SKM-1 (cell line): Measurements from ENCODE around the gene CINP.

Experiments
- DNase-seq: peaks from one replicate; lab custom pipeline; 2025; ENCODE audit not compliant: unreplicated experiment; lab: John Stamatoyannopoulos, UW

Gene CINP

DNA sequence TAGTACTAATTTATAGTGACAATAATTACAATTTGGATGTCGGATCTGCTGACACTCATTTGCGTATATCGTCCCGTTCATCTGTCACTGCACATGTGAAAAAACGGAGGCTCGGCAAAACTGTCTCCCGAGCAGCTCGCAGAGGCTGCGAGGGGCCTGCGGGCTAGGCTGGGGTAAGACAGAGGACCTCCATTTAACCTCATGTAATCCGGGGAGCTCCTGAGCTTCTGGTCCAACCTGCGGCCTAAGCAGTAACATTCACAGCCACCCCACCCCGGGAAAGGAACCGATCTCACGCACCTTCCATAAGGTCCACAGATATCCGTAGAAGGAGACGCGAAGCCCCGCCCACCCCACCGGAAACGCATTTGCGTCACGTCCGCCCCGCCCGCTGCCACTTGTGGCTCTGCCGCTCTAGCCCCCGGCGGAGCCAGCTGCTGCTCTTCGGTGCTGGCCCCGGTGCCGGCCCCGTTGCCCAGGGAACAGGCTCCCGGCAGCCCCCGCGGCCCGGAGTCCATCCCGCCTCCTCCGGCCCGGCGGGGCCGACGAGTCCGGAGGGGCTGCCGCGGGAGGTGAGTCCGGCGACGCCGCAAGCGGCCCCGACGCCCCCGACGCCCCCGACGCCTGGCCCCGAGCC, at the start of gene CINP, which contains the start of gene TECPR2:
TSS of gene CINP (minus strand) at position 346 of the 637 bp plus-strand sequence. CDS start at position 307, 39 bp downstream.
TSS of gene TECPR2 (plus strand) at position 397 of the 637 bp plus-strand sequence. CDS start 13,781 bp downstream, outside the sequence.
- peak; percentile 53 for DNase-seq

DNA sequence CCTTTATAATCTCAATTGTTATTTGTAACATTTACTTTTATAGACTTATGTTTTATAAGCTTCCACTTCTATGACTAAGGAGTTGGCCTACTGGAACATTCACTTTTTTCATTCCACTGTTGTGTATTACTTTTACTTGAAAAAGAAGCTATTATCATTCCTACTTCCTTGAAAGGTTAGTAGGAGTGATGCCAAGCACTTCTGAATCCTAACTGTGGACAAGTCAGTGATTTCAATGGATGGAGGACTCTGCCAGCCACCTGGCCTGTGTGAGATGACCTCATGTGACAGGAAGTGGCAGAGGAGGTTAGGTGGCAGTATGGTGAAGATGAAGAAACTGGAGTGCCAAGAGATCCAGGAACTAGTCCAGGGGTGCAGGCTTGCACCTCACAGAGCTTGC, 46.0 kb upstream of the CINP start:
- no peak for DNase-seq

DNA sequence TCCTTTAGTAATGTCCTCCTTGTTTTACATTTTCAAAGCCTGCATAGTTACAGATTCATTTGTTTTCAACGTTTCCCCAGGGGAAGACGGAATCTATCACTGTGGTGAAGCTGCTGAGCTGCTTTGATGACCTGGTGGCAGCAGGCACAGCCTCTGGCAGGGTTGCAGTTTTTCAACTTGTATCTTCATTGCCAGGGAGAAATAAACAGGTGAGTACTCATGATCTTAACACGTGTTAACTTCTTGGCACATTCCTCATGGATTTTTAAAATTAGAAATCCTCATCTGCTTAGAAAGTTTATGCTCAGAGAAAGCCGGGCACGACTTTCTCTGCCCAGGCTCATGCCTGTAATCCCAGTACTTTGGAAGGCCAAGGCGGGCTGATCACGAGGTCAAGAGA, 44.6 kb upstream of the CINP start:
- no peak for DNase-seq

GRCh38 chr14:102403028-102403427, 40.3 kb upstream of the CINP start:
- no peak for DNase-seq

GRCh38 chr14:102396521-102396920, 33.8 kb upstream of the CINP start:
- no peak for DNase-seq

GRCh38 chr14:102394717-102395375, 32.2 kb upstream of the CINP start:
- DNase-seq, result peak; percentile 14

DNA sequence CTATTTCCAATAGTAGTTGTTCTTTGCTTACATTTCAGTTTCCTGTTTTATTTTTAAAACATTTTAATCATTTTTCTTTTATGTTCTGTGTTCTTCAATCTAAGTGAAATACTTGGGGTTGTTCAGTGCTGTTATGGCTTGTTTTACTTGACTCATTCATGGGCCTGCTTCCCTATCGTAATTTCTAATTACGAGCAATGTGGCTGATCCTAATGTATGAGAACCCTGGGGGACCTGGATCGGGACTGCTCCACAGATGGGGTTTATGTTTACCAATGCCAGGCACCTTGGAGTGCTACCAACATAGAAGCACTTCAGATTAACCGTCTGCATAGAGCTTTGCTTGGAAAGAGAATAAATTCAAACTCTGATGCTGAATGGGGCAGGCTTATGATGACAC, 29.8 kb upstream of the CINP start:
- DNase-seq, result no peak

DNA sequence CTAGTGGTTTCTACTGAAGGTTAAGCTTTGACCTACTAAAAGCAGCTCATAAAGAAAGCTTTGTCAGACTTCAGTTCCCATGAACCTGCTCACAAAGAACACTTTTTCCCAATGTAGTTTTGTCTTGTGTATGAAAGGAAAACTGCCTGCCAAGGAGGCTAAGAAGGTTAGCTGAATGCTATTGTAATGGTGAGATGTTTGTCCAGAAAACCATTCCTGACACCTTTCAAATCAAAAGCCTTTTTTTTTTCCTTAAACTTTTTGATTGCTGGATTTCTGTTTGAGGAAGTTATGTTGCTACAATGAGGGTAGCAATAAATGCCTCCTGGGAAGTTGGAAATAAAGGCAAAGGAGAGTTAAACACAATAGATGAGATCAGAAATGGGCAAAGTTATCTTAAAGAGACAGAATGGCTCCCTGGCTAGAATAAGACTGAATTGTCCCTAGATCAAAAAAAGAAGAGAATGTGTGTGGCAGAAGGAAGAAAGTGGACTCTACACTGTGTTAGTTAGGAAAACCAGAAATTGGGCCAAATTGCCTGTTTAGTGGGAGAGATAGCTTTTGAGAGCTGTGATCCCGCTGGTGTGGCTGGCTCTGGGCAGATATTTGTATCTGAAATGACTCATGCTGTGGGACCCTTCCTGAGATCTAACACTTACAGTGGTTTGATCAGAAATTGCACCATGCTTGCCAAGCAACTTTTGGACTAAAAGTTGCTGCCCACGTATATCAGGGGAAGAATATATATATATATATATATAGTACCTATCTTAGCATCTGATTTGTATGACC, 27.6 kb upstream of the CINP start:
- DNase-seq, result no peak

- peak; percentile 60 for DNase-seq
Observed at GRCh38 chr14:102389246-102389645, 26.6 kb upstream of the CINP start.

- no peak for DNase-seq
Observed at GRCh38 chr14:102387086-102387485, 24.4 kb upstream of the CINP start.

DNA sequence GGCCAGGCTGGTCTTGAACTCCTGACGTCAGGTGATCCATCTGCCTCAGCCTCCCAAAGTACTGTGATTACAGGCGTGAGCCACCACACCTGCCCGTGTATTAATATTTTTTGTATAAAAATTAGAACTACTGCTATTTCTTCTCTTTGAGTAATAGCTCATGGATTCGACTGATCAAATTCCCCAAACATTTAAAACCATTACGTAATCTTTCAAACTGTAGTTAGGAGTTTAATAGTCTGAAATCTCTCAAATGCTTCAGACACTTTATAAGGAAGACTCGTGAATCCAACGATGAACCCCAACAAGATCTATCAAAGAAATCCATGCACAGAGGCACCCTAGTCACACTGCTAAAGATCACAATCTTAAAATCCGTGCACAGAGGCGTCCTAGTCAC, 16.1 kb upstream of the CINP start:
- no peak for DNase-seq

DNA sequence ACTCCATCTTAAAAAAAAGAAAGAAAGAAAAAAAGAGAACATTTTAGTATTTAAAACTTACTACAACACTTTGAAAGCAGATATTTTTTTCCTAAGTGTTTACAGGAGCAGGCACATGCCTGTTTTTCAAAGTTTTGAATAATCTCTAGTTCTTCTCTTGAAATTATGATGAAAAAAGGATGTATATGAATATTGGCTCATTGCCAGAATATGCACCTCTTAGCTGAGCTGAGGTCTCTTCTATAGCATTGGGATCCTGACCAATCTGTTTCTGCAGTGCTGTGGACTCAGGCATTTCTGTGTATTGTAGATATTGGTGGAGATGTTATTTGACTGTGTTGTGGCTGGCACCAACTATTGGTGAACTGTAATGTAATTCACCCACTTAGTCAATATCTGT, 15.0 kb upstream of the CINP start:
- DNase-seq, result no peak

DNA sequence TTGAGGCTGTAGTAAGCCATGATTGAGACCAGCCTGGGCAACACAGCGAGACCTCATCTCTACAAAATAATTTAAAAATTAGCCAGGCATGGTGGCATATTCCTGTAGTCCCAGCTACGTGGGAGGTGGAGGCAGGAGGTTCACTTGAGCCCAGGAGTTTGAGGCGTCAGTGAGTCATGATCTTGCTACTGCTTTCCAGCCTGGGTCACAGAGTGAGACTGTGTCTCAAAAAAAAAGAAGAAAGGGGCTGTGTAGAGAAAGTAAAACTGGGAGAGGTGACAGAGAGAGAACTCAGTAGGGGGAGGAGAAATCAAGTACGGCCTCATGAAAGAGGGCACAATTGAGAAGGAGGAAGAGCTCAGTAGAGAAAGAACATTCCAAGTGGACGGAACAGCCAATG, 12.4 kb upstream of the CINP start:
- no peak for DNase-seq

- DNase-seq, result no peak
Observed at GRCh38 chr14:102374264-102374663, 11.6 kb upstream of the CINP start.

DNA sequence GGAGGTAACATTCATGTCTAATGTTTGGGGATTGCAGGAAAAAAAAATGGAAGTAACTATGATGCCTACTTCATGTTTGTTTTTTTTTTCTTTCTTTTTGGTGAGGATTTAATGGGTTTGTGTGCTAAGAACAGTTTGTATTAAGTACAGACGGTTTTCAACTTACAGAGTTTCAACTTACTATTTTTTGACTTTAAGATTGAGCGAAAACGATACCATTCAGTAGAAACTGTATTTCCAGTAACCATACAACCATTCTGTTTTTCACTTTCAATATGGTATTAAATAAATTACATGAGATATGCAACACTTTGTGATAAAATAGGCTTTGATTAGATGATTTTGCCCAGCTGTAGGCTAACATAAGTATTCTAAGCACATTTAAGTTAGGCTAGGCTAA, 10.4 kb upstream of the CINP start:
- no peak for DNase-seq

- DNase-seq, result no peak
Observed at GRCh38 chr14:102371361-102371760, 8.7 kb upstream of the CINP start.

DNA sequence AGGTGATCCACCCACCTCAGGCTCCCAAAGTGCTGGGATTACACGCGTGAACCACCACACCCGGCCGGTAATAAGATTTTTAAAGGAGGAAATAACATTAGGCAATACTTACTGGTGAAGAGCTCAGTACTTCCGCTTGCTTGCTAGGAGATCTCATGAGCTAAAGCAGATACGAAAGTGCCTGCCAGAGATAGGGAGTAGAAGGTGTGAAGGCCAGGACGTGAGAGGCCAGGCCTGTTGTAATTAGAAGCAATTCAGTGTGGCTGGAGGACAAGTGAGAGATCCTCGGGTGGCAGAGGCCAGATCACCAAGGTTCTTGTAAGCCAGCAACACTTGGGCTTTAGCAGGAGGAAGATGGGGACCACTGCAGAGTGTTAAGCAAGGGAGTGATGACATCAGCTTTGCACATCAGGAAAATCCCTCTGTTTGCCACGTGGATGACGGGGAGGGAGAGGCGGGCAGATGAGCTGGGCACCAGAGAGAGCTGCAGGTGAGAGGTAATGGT, 7.7 kb upstream of the CINP start:
- peak; percentile 54 for DNase-seq

- DNase-seq, result no peak
Observed at GRCh38 chr14:102363182-102363943, 673 bp upstream of the CINP start.

- DNase-seq, result no peak
Observed at GRCh38 chr14:102362084-102362483, 606 bp downstream of the CINP start.

- DNase-seq, result no peak
Observed at GRCh38 chr14:102360388-102360787, 2.3 kb downstream of the CINP start.

DNA sequence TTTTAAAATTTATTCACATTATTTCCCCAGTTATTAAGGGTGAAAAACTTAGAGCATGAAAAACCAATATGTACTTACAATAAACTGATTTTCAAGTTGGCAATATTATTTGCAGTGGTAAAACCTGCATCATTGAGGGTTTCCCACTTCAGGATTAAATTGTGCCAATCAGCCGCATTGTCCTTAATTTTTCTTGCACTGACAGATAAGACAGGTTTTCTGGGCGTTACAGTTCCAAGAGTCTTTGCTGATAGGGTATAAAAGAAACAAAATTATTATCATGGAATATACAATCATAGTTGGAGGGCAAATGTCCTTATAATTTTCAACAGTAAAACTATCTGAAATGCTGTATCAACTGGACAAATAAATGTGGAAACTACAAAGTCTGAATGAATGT, 3.3 kb downstream of the CINP start:
- no peak for DNase-seq
